AG08395 (cell line): Measurements from ENCODE around the gene RAPGEF6.
A peak's percentile ranks its signal among the peaks of the same experiment; 100 is the strongest.

ENCODE experiments used
- DNase-seq: peaks from one replicate; pipeline ENCODE4 v3.0.0; 2012; ENCODE audit warnings: mixed read lengths, low spot score

Gene RAPGEF6

DNA sequence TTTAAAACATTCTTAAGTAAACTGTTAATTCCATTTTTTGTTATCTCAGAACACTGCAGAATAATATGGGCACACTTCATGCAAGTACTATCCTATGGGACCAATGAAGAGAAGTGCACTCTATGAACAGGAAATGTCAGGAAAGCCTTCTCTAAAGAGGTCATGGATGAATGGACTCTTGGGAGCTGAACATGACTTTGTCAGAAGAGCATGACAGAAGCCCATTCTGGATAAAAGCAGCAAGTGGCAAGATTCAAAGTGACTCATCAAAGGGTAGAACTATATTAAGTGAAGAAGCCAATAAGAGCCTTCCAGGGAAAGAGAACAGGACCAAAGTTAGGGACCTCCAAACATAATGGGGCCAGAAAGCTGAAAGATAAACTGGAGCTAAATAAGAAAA lies 94.0 kb downstream of the RAPGEF6 start:
- DNase-seq: no peak

DNA sequence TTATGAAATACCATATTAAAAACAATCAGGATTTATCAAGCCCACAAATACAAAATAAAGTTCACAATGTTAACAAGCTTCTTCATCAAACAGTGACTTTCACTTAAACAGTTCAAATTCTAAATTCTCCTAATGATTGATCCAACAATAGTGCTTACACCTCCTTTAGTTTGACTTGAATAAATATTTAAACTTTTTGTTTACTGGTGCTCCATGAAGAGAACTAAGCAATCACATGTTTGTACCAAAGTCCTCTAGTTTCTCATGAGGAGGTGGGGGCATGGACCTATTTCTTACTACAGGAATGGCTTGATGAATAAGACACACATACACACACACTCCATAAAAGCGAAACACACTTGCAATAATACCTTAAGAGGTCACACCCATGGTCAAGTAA lies 95.8 kb downstream of the RAPGEF6 start:
- no peak for DNase-seq

DNA sequence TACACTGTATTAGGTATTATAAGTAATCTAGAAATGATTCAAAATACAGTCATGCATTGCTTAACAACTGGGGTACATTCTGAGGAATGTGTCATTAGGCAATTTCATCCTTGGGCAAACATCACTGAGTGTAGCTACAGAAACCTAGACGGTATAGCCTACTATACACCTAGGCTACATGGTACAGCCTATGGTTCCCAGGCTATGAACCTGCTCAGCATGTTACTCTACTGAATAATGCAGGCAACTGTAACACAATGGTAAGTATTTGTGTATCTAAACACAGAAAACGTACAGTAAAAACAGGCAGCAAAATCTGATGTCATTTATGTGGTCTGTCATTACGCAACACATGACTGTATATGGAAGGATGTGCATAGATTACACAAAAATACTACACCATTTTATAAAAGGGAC lies 96.8 kb downstream of the RAPGEF6 start:
- DNase-seq: no peak

GRCh38 chr5:131536850-131537448 lies 98.1 kb downstream of the RAPGEF6 start:
- DNase-seq: no peak

DNA sequence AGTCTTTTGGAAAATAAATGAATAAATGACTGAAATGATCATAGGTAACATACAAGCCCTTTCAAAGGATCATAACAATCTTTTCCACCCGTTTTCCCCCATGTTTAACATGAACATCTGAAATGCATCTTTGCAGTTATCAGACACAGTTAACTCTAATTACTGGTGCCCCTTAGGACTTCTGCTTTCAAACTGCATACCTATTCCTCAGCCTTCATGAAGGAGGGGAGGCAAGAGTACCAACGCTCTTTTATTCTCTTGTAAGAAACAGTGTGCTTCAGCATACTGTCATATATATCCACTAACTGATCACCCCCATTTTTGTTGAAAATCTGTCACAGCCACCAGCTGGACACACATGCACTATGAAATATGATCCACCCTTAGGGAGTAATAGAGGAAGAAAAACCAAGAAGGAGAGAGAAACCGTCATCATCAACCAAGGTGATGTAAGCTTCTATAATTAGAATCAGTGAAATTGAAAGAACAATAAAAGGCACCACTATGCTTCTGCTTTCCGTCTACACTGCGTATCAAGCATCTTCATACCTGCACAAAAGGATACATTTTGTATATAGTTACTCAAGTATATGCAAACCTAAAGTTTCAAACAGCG lies 98.7 kb downstream of the RAPGEF6 start:
- DNase-seq: no peak

GRCh38 chr5:131534974-131535373 lies 100.1 kb downstream of the RAPGEF6 start:
- no peak for DNase-seq

DNA sequence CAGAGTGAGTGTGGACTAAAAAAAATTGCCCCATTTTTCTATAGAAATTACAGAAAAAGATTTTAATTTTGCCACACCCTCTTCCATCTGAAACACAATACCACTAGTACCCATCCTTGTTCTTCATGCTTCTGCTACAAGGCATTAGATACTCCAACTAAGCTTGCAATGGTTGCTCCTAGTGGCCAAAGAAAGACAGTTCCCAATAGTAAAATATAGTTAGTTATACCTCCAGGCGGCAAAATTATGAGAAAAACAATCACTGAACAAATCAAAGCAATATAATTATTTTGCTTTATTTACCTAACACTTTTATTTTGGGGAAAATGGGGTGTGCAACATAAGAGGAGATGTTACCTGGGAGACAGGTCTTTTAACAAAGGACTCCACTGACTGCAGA lies 101.2 kb downstream of the RAPGEF6 start:
- no peak for DNase-seq

DNA sequence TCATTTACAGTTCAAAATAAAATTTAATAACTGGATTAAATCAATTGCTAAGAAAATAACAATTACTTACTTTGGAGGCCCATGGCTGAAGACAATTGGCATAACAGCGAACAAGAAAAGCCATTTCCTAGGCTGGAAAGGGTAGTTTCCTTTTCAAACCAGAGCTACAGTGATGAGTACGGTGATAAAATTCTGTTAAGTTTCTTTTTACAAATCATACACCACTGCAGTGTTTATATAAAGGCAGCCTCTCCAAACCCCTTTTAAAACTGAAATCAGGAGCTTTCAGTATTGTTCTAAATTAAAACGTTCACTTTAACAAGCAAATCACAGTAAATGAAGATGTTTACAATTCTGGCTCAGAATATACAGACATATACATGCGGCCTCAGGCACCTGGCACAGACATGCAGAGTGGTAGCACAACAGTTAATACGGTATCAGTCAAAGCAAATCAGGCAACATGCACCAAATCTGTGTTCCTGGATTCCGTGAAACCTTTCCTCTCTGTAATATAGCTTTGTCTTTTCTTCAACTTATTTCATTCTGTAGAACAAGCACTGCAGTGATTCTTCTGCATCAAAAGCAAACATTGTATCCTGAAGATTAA lies 102.9 kb downstream of the RAPGEF6 start:
- DNase-seq: no peak

DNA sequence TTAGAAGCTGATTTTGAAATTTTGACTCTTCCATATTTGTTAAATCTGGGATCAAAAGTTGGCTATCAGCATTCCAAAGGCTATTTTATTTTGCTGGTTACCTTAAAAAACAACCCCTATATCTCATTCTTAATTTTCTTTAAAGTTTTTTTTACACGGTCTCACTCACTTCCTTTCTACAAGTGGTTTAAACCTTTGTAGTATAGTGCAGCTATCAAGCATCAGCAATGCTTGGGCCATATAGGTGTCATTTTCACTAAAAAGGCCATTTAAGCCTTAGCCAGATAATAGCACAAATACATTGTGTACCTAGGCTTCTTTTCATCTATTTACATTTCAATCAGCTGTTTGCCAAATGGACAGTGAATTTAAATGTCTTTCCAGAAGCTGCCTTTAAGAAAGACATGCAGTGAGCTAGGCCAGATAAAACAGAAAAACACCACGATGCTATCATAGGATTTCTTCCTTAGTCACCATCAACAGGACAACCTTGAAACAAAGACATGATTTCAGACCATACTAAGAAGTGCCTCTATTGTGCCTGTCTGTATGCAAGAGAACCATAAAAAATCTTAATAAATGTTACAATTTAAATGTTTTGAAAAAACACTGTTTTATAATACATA lies 104.2 kb downstream of the RAPGEF6 start:
- no peak for DNase-seq

DNA sequence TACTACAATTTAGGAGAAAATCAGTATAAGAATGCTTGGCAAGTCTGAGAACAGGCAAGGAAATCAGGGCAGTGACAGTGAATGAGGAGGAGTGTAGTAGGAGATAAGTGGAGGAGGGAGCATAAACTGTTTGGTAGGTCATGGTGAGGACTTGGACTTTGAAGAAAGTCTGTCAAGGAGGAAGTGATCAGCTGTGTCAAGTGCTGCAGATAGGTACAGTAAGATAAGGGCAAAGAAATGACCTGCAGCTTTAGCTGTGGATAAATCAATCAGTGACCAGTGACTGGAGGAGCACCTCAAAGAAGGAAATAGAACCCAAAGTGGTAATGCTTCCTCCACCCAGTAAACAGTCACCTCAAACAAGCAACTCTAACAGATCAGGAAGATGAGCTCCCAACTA lies 106.3 kb downstream of the RAPGEF6 start:
- DNase-seq: no peak

DNA sequence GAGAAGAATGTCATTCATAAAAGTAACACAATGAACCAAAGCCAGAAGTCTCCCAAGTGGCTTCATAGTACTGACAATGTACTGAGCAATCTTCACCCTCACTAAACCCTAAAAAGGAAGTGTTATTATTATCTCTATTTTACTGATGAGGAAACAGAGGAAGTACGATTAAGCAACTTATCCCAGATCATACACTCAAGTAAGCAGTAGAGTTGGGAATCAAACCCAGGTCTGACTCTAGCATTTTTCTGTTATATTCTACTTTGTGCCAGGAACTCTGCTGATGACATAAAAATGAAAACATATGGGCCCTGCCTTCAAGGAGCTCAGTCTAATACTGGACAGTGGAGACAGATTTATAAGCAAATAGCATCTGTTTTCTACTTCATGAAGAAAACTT lies 109.2 kb downstream of the RAPGEF6 start:
- no peak for DNase-seq

GRCh38 chr5:131524431-131524830 lies 110.6 kb downstream of the RAPGEF6 start:
- no peak for DNase-seq

DNA sequence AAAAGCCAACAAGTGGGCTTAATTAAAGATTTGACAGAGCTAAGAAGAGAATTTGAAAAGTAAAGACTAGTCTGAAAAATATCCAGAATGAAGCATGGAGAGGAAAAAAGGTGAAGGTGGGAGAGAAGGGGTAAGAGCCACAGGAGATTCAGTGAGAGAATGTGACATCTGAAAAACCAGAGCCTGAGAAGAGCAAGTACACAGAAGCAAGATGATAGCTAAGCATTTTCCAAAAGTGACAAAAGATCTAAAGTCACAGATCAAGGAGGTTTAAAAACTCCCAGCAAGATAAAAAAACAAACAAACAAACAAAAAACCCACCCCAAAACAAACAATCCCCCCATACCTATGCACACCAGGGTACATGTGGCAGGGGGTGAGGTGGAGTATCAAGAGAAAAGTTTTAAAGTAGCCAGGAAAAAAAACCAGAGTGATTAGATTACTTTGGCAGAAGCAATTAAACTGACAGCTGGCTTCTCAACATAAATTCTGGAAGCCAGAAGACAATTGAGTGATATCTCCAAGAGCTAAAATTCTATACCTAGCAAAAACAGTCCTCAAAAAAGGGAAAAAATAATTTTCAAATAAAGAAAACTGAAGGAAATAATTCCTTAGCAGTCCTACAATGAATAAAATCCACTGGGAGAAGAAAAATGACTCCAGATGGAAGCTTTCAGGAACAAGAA lies 111.4 kb downstream of the RAPGEF6 start:
- DNase-seq: no peak

GRCh38 chr5:131521252-131521651 lies 113.8 kb downstream of the RAPGEF6 start:
- DNase-seq: no peak

- no peak for DNase-seq
These were observed 119.7 kb downstream of the RAPGEF6 start for GRCh38 chr5:131515348-131515747.

GRCh38 chr5:131514316-131515283 lies 120.4 kb downstream of the RAPGEF6 start:
- peak; percentile 9 for DNase-seq

- no peak for DNase-seq
These were observed 121.2 kb downstream of the RAPGEF6 start for GRCh38 chr5:131513780-131514179.

DNA sequence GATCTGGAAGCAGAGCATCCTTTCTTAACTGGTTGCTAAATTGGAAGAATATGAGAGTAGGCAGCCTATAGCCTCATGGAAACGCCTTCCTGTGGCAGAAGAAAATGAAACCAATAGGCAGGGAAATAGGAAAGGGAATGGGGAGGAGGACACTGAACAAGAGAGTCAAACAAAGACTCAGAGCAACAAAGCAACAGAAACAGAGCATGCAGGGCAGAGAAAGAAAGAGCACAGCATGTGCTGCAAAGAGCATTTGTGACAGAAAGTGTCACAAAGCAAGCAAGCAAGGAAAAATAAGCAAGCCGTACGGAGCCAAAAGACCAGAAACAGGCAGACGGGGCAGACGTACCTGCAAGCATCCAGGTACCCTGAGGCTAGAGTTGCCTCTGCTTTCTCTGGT lies 123.1 kb downstream of the RAPGEF6 start:
- DNase-seq: no peak

DNA sequence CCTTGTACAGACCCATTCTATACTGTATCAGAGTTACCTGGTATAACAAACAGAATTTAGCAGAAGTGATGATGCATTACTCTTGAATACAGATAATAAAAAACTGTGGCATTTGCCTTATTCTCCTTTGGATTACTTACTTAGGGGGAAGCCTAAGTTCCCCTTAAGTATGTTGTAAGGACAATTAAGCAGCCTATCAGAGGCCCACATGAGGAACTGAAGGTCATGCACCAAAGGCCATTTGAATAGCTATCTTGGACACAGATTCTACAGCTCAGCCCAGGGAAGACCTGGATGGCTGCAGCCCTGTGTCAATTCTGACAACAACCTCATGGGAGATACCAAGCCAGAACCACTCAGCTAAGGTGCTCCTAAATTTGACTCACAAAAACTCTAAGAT lies 125.2 kb downstream of the RAPGEF6 start:
- no peak for DNase-seq

GRCh38 chr5:131505237-131505908 lies 129.7 kb downstream of the RAPGEF6 start:
- no peak for DNase-seq

GRCh38 chr5:131496400-131496713 lies 138.7 kb downstream of the RAPGEF6 start:
- no peak for DNase-seq
